HG03097 (cell line): Measurements from ENCODE around the gene FAM20C.
"Not testable (repeated sequence)": the region's sequence is repeated elsewhere in the genome, so short reads cannot be mapped to it uniquely, and the experiment has no call there.

Experiments used
- ATAC-seq: cut with Tn5 transposase; IDR thresholded peaks from one replicate; pipeline ENCODE4 v1.9.1; 2021; ENCODE audit not compliant: unreplicated experiment, low FRiP score

FAM20C gene

DNA sequence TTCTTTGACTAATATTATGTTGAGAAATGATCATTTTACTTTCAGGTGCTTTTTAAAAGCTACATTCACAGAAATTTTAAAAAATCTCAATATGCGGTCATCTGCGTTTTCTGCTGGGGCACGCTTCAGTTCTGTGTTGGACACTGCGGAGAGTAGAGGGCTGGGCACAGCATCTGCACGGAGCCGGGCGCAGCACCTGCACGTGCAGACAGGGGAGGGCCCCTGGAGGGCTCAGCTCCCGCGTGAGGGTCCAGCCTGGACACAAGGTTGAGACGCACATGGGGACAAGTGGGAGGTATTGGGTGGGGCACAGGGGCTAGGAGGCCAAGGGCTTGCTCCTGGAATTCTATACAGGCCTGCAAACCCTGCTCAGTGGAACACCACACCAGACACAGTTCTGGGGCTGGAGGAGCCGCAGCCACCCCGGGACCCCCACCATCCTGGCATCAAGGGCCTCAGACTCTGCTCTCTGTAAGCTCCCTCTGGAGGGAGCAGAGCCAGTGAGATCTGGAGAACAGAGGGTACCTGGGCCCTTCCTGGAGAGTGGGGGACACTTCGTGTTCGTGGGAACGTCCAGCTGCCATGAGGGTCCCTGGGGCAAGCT, 20.4 kb upstream of the FAM20C start:
- no peak for ATAC-seq

DNA sequence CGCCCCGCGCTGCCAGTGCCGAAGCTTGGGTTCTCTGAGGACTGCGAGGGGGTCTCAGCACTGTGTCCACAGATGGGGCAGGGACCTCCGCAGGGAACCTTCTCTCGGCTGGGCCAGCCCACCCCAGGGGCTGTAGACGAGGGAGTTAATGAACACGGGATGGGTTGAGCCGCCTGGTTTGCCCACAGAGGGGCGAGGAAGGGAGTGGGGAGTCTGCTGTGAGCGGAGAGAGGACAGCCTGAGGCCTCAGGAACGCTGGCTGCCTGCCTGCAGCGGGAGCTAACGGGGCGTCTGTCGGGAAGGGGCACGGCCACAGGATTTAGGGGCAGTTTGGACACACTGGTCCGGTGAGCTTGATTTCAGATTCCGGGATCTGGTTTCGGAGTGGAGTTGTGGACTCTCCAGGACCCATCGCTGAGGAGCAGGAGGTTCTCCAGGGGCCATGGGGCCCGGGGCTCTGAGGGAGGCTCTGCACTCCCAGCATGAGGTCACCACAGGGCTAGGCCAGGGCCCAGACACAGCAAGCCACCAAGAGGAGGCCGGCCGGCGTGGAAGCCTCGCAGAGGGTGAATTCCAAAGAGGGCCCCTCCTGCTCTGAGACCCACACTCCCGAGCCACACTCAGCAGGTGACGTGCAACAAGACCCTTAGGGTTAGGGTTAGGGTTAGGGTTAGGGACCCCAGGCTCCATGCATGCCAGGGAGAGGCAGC, 19.0 kb upstream of the FAM20C start:
- ATAC-seq, result no peak

DNA sequence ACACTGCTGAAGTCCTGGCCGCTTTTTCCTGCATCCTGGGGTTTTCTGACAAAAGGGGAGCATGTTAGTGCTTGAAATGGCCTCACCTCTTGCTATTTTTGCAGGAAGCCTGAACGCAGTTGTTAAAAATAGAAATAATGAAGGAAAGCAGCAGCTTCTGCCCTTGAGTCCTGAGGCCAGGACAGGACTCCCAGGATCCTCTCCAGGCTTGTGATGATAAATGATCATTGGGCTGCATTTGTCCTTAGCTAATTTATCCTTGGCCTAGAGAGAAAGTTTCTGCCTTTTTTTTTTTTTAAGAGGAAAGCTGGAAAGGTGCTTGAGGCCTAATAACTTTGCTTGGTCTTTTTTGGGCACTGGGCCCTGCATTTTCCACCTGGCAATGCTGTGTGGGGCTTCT, 17.7 kb upstream of the FAM20C start:
- ATAC-seq, result no peak

DNA sequence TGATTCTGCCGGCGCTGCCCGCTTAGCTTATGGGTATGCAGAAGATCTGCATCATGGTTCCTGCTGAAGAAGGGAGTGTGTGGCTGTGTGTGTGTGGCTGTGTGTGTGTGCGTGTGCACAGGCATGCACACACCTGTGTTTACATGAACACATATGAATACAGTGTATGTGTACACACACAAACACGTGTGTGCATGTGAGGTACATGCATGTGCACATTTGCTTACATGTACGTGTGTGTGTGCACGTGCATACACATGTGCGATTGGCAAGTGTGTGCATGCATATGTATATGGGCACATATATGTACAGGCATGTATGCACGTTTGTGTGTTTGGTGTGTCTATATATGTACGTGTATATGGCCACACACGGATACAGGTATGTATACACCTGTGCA, 16.4 kb upstream of the FAM20C start:
- no peak for ATAC-seq

DNA sequence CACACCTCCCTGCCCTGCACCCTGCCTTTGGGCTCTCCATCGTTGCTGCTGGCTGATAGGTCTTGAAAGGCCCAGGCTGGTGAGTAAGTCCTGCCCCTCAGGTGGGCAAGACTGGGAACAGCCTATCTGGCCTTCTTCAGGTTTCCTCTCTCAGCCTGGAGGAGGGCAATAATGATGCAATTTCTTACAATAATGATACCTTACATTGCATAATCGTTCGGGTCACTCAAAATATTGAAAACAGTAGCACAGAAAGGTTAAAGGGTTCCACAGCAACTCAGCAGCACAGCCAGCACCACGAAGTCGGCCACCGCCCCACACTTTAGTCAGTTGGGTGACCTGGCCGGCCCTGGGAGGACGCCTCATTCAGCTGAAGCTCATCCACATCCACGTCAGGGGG, 16.0 kb upstream of the FAM20C start:
- ATAC-seq, result no peak

DNA sequence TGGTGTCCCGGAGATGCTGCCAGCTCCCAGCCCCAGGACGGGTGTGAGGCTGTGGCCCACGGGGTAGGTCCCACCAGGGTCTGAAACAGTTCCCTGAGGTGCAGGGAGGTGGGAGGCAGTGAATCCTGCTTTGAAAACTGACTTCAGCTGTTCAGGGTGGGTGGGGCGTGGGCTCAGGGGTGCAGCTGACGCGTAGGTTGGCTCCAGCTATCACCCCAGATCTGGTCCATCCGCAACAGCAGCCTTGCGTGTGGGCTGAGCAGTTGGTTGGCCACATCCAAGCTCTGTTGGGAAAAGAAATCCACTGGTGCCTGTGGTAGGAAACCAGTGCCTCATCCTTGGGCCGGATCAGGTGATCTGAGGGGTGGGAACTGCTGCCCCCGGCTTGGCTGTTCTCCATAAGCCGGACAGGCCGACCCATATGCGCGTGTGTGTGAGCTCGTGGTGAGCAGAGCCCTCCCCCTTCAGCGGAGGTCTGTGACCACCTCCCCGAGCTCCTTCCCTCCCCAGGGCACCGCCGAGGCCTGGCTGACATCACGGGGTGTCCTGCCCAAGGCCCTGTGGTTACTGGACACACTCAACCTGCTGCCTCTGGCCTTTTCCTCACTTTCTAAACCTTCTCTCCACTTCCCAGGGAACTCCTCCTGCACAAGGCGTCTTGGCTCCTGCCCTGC, 15.4 kb upstream of the FAM20C start:
- no peak for ATAC-seq

DNA sequence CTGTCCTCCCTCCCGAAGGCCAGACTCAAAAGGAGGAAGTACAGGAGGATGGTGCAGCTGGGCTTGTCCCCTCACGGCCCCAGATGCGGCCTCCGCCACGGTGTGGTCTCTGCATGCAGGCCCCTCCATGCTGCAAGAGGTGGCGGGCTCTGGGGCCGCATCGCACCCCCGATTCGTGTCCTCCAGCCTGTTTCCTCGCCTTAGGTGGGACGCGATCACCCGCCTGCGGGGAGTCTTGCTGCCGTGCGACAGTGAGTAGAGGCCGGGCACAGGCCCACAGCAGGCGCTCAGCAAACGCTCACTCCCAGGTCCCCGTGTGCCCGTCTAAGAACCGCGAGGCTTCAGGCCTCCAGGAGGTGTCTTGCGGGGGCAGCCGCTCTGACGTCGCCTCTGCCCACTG, 13.9 kb upstream of the FAM20C start:
- no peak for ATAC-seq

DNA sequence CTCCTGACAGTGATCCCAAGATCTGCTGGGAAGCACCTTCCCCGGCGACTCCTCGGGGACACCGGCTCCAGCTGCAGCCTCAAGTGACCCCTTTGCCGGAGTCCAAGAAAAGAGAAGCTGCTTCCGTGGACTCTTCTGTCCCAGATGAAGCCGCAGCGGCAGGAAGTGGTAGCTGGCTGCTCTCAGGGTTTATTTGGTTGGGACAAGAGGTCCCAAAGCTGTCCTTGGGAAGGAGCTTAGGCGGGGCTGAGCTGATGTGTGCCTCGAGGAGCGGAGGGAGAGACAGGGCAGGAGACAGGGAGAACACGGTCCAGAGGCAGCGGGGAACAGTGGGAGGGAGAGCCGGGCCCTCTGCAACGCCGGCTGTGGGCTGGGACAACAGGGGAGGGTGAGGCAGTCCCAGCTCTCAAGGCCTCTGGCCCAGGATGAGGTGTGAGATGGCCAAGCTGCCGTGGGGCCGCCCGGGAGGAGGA, 13.1 kb upstream of the FAM20C start:
- no peak for ATAC-seq

DNA sequence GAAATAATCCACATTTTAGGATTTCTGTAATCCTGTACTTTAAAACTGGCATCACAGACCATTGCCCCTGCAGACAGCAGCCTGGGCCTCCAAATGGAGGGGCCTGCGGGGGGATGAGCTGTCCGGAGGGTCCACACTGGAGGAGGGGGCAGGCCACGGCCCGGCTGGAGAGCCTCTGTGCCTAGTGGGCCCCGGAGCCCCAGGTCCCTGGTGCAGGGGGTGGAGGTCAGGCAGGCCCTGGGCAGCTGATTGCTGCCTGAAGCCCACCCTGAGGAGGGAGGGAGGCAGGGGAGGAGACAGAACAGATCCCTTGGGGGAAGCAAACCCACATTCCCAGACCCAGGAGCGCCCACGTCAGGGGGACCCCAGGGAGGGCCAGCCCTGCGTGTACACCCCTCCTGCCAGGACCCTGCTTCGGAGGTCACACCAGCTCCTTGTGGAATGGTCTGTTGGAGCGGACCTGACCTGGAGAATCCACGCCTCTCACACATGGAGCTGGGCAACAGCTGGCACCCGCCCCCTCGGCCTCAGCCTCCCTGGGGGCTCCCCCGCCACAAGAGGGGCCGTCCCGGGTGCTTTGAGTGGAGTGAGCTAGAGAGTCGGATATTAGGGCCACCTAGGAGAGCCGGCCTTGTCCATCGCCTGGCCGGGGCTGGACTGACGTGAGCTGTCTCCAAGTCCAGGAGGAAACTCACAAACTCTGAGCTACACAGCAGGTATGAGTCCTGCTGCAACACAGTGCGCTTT, 12.2 kb upstream of the FAM20C start:
- ATAC-seq, result no peak

DNA sequence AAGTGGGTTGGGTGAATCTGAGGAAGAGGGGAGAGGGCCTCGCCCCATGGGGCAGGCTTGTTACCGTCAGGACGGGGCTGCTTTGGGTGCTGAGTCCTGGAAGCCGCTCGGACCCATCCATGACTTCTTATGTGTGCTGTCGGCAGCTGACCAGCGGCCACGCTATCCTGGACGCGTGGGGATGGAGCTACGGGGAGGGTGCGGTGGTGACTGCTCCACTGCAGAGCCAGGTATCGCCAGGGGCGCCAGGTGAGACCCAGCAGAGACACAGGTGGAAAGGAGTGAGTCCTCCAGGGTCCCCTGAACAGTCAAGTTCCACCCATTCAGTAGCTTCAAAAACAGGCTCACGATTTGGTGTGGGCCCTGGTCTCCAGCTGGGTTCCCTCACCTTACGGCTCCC, 10.6 kb upstream of the FAM20C start:
- ATAC-seq, result no peak

DNA sequence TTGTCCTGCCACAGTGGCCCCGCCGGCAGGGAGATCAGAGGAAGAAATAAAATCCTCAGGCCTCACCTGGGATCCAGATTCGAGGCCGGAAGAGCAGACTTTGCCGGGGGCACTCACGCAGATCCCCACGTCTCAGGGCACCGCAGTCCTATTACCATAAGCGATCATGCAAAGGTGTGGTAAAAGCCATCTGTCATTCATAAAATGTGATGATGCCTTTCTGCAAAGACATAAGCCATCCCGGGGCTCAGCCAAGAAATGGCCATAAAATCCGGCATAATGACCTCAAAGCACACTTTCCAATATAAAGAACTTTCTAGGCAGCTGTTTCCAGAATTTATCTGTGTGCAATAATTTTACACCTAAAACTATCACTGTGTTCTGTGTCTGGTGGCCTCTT, 9.9 kb upstream of the FAM20C start:
- ATAC-seq, result not testable (repeated sequence)

DNA sequence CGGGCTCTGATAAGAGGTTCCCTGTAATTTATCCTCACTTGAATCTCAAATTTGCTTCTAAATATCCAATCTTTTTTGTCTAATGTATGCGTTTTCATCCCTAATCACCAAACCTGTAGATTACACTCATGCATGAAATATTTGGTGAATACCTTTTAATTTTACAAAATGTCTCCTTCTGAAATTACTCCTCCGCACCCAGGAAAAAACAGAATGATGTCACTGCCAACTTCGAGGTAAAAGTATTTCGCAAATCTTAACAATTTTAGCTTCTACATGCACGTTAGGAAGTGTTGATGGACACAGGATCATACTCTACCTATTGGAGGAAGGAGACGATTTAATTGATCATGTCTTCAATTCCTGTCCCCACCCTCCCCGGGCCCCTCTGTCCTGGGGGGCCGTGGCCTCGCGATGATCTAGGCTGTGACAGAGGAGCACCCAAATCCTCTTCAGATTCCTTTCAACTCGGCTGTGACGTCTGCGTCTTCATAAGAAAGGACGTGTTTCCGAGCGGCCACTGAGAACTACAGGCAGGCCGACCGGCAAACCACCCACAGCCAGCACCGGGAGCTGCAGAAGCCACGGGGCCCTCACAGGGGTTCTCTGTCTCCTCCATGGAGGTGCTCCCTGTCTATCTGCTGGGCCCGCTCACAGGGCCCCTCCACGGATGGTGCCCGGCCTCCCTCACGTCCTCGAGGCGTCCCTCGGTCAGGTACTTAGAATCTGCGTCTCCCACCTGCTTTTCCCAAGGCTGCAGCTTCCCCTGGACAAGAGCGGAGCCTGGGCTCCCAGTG, 8.7 kb upstream of the FAM20C start:
- no peak for ATAC-seq

DNA sequence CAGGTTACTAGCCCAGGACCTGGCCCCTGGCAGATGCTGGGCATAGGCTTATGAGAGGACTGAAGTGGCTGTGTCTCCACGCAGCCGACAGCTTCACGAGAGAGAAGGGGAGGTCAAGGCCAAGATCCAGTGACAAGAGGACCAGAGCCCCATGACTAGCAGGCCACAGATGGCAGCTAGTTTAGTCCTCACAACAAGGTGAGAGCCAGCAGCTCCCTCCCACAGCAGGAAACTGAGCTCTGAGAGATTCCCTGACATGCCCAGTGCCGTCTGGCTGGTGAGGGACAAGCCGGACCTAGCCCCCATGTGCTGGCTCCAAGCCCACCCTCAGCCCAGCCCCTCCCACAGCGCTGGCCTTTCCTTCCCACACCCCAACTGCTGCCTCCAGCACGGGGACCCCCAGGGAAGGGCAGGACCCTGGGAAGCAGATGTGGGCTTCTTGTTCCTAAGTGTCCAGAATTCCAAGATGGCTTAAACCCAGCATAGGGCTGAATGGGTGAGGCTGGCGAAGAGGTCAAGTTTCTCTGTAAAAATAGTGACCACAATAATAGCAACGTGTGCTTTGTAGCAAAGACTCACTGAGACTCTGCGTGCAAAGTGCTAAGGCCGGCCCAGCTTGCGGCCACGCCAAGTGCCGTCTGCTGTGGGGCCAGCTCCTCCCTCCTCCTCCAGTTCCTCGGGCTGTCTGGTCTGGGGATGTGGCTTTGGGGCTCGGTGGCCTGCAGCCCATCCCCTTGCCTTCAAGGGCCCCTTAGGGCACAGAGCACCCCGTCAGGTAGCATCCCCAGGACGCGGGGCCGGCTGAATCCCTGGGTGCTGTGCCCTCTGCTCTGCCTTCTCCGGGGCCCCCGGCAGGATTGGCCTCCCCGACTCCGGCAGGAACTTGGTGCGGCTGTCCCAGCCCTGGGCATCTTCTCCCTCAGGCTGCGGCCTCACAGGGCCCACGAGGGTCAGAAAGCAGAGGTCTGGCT, 7.8 kb upstream of the FAM20C start:
- ATAC-seq, result no peak

DNA sequence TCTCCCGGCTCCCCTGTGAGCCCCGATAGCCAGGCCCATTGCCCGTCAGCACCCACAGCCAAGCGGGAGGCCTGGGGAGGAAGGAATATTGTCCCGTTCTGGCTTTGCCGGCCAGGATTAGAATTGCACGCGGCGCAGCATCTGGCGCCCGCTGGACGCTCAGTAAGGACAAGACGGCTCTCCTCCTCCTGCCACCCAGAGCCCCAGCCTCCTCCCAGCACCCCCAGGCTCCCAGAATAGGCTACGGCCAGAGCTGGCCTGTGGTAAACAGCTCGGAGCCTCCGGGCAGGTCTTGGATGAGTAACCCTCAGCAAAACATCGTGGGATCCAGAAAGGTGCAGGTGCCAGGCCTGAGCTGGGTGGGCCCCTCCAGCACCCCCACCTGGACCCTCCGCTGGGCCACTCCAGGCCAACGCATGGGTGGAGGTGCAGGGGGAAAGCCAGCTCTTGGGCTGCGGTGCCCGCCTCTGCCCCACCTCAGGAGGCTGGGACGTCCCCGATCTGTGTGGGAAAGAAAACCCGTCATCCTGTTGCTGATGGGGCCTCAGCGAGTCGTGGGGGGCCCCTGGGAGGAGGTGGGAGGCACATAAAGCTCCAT, 5.8 kb upstream of the FAM20C start:
- no peak for ATAC-seq

DNA sequence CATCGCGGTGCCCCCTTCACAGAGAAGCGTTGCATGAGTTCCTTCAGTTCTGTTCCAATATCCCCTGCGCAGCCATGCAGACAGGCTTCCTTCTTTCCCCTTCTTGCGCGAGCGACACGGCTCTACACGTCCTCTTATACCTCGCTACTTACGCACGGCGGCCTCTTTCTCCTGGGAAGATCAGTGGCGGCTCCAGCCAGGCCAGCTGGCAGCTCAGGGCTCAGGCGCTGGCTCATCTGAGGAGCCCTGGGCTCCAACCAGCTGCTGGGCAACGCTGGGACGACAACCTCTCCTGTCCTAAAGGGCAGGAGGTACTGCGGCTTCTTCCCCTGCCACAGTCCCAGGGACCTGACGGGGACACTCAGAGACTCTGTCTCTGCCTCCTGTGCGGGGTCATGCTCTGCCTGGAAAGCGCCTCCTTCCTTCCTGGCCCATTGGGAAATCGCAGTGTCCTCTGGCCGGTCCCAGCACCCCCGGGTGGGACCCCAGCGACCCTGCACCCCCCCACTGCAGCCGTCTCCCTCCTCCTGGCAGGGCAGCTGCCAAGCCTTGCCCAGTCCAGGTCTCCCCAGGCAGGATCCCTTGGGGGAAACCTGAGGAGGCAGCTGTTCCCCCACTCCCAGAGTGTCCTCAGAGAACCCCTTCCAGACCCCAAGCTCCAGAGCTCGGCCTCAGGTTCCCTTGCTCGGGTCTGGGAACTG, 5.0 kb upstream of the FAM20C start:
- ATAC-seq, result no peak

DNA sequence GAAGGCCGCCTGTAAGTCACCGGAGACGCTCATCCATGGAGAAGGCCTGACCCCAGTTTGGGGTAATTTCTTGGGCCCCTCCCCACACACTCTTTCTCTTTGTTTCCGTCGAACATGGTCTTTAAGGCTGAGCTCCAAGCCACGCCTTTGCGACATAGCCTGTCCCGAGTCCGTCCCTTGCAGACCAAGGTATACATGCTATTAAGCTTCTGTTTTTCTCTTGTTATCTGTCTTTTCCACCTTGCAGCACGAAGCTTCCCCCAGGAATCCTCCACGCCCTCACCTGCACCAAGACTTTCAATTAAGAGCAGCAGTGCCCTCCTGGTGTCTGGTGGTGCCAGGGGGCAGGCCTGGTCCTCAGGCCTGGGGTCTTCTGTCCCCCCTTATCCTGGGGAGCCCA, 4.2 kb upstream of the FAM20C start:
- no peak for ATAC-seq

DNA sequence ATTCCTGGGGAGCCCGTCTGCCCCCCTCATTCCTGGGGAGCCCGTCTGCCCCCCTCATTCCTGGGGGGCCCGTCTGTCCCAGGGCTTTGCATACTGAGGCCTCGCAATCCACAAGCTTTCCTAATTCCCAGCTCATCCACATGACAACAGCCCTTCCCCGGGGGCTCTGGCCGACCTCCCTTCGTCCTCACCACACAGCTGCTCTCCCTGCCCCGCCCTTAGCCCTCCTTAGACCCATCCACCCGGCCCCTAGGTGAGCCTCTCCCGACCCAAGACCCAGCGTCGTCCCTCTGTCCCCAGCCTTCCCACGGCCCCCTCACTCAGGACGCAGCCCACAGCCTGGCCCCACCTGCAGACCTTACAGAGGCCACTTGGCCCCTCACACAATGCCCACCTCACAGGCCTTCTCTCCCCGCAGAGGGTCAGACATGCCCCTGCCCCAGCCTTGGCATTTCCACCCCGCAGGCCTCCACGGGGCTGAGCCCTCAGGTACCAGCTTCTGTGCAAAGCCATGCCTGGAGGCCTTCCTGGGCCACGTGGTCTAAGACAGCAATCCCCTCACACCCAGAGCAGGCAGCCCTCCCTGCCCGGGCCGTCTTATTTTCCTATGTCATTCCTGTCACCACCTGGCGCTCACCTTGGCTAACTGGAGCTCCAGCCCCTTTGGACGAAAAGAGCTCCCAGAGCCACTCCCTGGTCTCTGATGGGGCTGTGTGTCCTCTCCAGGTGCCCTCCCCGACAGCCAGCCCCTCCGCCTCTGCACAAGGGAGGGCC, 3.5 kb upstream of the FAM20C start:
- ATAC-seq, result no peak

DNA sequence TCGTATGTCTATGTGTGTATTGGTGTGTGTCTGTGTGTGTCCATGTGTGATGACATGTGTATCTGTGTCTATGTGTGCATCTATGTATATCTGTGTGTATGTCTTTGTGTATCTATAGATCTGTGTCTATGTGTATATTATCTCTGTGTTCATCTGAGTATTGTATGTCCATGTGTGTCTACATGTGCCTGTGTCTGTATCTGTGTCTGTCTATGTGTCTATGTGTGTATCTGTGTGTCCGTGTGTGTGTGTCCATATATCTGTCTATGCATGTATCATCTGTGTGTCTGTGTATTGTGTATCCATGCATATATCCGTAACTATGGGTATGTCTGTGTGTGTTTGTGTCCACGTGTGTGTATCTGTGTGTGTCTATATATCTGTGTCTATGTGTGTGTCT, 2.7 kb upstream of the FAM20C start:
- ATAC-seq, result no peak
